Bronchial epithelial cell (primary cell): ENCODE data around the gene SYNE1. TPM values are rescaled to one million over a fixed set of nuclear protein-coding genes. Genes with fewer than 3 reads are reported as not detected.

Source experiments
- DNase-seq: peaks from one replicate; pipeline ENCODE4 v3.0.0-alpha.2; 2010; ENCODE audit warnings: low read depth
- FAIRE-seq: peaks from 2 replicates; lab custom pipeline; 2011; peaks lifted over from hg19 to GRCh38; lab: Jason Lieb, UNC
- H3K27me3 ChIP-seq: 2 replicates; pipeline ENCODE4 v1.5.1; 2011; ENCODE audit warnings: low read length; ENCODE audit not compliant: control insufficient read depth, insufficient read depth
- H3K36me3 ChIP-seq: 2 replicates; pipeline ENCODE4 v1.5.1; 2011; ENCODE audit warnings: low read length; ENCODE audit not compliant: control insufficient read depth, insufficient read depth
- H3K4me3 ChIP-seq: 2 replicates; pipeline ENCODE4 v1.5.1; 2011; ENCODE audit warnings: mild to moderate bottlenecking, low read depth, low read length, control low read depth
- total RNA-seq: library from RNA; depleted of rRNA; stranded (reverse); fragments of >200 nt; gene quantifications from 2 replicates; pipeline ENCODE4 v1.2.1, GENCODE V29; 2014
- TF ChIP-seq, protein P1 (sequence below): IDR thresholded peaks from 2 replicates; pipeline ENCODE4 v1.5.1; 2011; ENCODE audit warnings: mild to moderate bottlenecking, moderate library complexity, low read length, control low read depth, inconsistent platforms; ENCODE audit not compliant: insufficient read depth, severe bottlenecking

The SYNE1 gene
- total RNA-seq, 1 donor from 2014 or later = 15.8 TPM

DNA sequence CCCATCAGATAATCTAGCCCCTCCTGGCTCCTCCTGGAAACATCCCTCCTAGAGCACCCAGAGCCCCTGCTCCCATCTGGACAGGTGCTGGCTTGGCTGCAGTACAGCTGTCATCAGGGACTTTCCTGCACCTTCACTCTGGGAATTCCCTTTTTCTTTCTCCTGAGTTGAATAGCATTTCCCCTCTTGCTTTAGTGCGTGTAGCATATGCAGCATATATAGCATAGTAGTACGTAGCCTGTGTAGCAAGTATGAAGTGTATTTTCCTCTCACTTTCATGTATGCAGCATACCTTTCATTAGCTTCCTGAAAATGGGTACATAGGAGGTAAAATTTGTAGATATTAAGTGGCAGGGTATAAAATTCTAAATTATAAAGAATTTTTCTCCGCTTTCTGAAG, 476.8 kb downstream of the SYNE1 start:
- Histone ChIP-seq H3K27me3 (no peaks in the 10 kb centered on the region), H3K36me3 (no peaks in the 10 kb centered on the region), H3K4me3 (no peak overlapping the region)
- TF ChIP-seq, protein P1, sequence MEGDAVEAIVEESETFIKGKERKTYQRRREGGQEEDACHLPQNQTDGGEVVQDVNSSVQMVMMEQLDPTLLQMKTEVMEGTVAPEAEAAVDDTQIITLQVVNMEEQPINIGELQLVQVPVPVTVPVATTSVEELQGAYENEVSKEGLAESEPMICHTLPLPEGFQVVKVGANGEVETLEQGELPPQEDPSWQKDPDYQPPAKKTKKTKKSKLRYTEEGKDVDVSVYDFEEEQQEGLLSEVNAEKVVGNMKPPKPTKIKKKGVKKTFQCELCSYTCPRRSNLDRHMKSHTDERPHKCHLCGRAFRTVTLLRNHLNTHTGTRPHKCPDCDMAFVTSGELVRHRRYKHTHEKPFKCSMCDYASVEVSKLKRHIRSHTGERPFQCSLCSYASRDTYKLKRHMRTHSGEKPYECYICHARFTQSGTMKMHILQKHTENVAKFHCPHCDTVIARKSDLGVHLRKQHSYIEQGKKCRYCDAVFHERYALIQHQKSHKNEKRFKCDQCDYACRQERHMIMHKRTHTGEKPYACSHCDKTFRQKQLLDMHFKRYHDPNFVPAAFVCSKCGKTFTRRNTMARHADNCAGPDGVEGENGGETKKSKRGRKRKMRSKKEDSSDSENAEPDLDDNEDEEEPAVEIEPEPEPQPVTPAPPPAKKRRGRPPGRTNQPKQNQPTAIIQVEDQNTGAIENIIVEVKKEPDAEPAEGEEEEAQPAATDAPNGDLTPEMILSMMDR = no peak
- DNase-seq (peak; percentile 30), FAIRE-seq (no peak)

- H3K27me3 ChIP-seq = no peaks in the 10 kb centered on the region
- DNase-seq (no peak), FAIRE-seq (no peak)
- H3K36me3 ChIP-seq = no peaks in the 10 kb centered on the region
- H3K4me3 ChIP-seq = no peak overlapping the region
- TF ChIP-seq, protein P1 = no peak
Measured at GRCh38 chr6:152155792-152156191, 481.4 kb downstream of the SYNE1 start.

GRCh38 chr6:152154559-152155356, 482.4 kb downstream of the SYNE1 start:
- TF ChIP-seq, protein P1 = no peak
- Histone ChIP-seq H3K4me3 (no peak overlapping the region), H3K27me3 (no peaks in the 10 kb centered on the region), H3K36me3 (no peaks in the 10 kb centered on the region)
- FAIRE-seq = no peak
- DNase-seq = no peak

- TF ChIP-seq, protein P1 = no peak
- FAIRE-seq = no peak
- H3K36me3 ChIP-seq = no peaks in the 10 kb centered on the region
Measured at GRCh38 chr6:152151920-152152319, 485.2 kb downstream of the SYNE1 start.

DNA sequence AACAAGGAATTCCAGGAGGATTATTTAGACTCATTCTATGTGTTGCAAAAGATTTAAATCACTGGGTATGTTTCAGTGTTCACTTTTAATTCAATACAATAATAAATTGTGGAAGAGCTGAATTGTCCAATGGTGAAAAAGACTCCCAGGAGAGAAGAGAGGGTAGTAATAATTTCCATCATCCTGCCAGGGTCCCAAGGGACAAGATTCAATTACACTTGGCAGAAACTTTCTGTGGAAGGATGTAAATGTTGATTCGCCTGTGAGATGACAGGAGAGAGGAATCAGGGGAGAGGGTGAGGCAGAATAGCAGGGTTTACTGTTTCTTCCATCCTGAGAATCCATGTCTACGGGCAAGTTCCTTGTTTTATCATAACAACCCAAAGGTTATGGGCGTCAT, 487.0 kb downstream of the SYNE1 start:
- FAIRE-seq (no peak), DNase-seq (no peak)
- Histone ChIP-seq H3K27me3 (no peaks in the 10 kb centered on the region), H3K36me3 (no peaks in the 10 kb centered on the region), H3K4me3 (no peak overlapping the region)
- TF ChIP-seq, protein P1 = no peak

More at GRCh38 chr6:152151920-152152319, 485.2 kb downstream of the SYNE1 start:
- DNase-seq = no peak
- no peaks in the 10 kb centered on the region for H3K27me3 ChIP-seq
- no peak overlapping the region for H3K4me3 ChIP-seq
